Measurements from ENCODE around the gene MYOM3.

DNA sequence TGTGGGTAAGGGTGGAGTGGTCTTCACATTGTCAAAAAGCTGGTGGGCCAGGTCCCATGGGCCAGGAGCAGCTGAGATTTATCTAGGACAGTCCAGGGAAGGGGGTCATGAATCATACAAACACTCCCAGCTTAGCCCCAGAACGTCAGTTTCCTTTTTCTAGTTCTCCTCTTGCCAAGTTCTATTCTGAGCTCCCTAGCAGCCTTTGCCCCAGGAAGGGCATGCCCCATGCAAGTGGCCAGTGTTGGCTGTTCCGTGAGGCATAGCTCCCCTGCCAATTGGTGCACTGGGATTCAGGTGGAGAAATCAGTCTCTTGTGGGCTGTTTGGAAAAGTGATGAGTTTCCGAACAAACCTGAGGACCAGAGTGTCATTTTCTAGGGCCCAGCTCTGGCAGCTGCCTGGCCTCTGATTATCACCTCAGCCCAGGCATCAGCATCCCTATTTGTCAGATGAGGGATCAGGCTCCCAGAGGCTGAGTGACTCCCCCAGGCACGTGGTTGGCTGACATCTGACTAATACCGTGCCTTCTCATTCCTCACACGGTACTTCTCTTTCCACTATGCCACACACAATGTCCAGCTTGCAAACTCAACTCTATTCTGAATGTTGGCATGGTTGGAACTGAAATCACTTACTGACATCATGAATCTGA is 14.2 kb upstream of the MYOM3 start:
- TF ChIP-seq EZH2 (IDR thresholded peaks at IDR 0.05; ENCODE audit: borderline replicate concordance) (no peak), EZH2phosphoT487 (IDR thresholded peaks at IDR 0.05; ENCODE audit: low read depth, severe bottlenecking, unreplicated experiment) (no peak)
- TF ChIP-seq, protein P1, sequence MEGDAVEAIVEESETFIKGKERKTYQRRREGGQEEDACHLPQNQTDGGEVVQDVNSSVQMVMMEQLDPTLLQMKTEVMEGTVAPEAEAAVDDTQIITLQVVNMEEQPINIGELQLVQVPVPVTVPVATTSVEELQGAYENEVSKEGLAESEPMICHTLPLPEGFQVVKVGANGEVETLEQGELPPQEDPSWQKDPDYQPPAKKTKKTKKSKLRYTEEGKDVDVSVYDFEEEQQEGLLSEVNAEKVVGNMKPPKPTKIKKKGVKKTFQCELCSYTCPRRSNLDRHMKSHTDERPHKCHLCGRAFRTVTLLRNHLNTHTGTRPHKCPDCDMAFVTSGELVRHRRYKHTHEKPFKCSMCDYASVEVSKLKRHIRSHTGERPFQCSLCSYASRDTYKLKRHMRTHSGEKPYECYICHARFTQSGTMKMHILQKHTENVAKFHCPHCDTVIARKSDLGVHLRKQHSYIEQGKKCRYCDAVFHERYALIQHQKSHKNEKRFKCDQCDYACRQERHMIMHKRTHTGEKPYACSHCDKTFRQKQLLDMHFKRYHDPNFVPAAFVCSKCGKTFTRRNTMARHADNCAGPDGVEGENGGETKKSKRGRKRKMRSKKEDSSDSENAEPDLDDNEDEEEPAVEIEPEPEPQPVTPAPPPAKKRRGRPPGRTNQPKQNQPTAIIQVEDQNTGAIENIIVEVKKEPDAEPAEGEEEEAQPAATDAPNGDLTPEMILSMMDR (IDR thresholded peaks at IDR 0.05; ENCODE audit: poor library complexity) = no peak
